HG03558 (cell line): ENCODE results near the gene DYRK3.

Experiments used
- ATAC-seq: cut with Tn5 transposase; IDR thresholded peaks from one replicate; pipeline ENCODE4 v1.9.1; 2021; ENCODE audit warnings: moderate number of reproducible peaks; ENCODE audit not compliant: unreplicated experiment; ENCODE audit errors: extremely low read depth

The DYRK3 gene

DNA sequence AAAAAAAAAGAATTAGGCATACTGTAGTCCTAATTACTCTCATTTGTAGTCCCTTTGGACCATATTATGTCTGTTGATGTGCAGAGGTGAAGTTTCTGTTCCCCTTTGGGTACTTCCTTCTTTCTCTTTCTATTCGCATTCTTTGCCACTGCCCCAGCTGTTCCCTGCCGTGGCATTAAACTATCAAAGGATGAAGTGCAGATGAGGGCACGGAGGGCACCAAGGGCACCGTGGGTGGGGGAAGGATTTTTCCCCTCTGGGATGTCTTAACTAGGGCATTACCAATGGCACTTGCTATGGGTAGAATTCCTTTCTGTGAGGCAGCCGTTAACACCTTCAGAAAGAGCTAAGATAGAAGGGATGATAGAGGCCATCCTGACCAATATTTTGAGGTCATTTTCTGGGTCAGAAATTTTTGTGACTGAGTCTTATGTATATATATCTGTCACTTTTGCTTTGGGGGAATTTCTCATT lies 44.4 kb downstream of the DYRK3 start:
- peak; percentile 65 for ATAC-seq

DNA sequence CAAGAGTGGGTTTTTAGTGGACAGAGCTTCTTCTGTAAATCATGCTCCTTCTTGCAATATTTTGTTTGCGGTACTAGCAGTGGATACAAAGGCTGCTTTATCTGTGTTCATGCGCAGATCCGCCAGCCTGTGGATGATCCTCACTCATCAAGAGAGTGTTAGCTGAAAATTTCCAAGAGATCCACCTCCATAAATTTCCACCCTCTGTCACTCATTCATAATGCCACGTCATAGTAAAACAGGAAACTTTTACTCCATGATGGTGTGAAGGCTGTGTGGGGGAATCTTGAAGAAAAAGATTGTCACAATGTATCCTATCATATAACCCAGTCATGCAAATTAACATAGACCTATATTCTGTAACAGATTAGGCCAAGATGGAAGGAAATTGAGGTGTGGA lies 44.9 kb downstream of the DYRK3 start:
- ATAC-seq: no peak

DNA sequence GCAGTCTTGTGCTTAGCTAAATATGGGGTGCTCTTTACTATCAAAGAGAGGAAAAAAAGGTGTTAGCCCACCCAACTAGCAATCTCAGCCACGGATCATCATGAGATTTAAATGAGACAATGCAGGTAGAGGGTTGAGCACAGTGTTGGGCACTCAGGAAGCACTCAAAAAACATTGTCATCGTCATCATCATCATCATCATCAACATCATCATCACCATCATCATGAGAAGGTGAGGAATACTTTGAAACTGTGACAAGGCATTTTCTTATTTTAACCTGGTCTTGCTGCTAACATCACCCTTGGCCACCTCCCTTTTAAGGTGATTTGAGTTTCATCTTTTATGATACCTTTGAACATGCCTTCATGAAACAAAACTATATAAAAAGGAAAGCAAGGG lies 46.0 kb downstream of the DYRK3 start:
- no peak for ATAC-seq

DNA sequence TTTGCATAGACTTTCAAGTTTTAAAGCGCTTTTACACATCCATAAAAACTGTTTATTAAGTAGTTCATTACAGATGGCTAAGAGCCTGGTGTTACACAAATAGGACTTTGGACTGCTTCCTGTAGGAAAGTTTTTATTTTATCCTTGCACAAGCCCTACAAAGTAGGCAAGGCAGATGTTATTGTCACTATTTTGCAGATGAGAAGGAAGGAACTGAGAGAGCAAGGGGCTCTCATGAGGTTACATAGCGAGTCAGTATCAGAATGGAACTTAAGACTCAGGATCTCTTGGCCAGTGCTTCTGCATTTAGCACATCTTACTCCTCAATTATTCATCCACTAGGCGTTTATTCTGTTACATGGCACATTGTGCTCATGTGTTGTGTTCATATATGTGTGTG lies 46.8 kb downstream of the DYRK3 start:
- no peak for ATAC-seq

DNA sequence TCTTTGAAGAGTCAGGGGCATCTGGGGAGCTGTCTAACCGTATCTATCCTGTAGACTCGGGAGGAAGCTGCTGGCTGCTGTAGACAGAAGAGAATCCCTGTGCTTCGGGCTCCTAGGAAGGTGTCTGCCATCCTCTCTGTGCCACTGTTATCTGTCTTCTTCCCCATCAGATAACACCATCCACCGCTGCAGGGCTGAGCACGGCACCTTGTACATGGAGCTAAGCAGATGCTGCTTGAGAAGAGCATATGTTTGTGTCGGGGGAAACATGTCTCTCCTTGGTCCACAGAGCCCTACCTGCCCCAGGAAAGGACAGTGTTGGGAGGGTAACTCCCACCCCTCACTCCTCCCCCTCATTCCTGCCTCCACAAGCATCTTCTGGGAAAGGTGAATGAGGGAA lies 48.0 kb downstream of the DYRK3 start:
- ATAC-seq: no peak

DNA sequence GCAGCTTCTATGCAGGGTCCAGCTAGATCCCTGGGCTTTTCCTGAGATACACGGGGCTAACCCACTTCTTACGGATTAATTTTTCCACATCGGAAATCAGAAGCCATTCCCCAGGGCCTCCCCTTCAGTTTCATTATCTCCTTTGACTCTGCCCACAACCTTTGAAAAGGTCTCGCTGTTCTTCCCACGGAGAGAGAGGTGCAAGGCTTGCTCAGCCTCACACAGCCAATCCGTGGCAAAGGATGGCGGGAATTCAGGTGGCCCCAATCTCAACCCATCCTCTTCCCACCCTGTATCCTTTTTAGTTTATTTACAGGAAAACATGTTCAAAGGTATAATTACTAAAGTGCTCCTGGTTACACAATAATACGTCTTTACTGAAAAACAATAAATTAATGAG lies 48.7 kb downstream of the DYRK3 start:
- ATAC-seq: no peak

DNA sequence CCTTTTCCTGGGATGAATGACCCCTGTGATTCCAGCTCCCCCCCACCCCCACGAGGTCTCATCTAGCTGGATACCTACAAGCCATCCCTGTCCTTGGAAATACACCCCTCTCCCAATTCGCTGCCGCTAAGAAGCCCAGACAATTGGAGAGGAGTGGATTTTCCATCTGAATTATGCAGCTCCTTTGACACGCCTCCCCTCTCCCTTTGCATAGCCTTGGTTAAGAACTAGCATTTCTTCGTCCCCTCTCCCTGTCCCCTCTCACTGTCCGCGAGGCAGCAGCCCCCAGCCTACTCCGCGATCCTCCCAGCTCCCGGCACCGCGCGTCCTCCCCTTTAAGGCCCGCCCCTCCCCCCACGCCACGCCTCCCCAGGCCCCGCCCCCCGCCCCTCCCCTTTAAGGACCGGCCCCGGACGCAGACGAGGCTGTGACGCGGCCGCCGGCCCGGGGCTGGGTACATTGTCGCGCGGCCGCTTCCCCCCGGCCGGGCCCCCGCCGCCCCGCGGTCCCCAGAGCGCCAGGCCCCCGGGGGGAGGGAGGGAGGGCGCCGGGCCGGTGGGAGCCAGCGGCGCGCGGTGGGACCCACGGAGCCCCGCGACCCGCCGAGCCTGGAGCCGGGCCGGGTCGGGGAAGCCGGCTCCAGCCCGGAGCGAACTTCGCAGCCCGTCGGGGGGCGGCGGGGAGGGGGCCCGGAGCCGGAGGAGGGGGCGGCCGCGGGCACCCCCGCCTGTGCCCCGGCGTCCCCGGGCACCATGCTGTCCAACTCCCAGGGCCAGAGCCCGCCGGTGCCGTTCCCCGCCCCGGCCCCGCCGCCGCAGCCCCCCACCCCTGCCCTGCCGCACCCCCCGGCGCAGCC lies 49.4 kb downstream of the DYRK3 start, which contains the start of gene MAPKAPK2:
Gene MAPKAPK2, plus strand, starts transcription at position 428 of the 856 bp plus-strand sequence. Its CDS starts 325 bp downstream, at position 753.
- ATAC-seq: no peak

DNA sequence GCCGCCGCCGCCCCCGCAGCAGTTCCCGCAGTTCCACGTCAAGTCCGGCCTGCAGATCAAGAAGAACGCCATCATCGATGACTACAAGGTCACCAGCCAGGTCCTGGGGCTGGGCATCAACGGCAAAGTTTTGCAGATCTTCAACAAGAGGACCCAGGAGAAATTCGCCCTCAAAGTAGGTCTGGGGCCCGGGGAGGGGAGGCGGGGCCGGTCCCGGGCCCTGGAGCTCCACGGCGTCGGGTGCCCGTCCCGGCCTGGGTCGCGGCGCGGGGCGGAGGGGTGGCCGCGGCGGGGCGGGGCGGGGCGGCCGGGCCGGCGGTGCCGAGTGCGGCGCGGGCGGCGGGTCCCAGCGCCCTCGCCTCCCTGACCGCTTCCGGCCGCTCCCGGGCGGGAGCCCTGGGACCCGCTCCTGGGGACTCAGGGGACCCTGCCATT lies 50.0 kb downstream of the DYRK3 start:
- no peak for ATAC-seq

DNA sequence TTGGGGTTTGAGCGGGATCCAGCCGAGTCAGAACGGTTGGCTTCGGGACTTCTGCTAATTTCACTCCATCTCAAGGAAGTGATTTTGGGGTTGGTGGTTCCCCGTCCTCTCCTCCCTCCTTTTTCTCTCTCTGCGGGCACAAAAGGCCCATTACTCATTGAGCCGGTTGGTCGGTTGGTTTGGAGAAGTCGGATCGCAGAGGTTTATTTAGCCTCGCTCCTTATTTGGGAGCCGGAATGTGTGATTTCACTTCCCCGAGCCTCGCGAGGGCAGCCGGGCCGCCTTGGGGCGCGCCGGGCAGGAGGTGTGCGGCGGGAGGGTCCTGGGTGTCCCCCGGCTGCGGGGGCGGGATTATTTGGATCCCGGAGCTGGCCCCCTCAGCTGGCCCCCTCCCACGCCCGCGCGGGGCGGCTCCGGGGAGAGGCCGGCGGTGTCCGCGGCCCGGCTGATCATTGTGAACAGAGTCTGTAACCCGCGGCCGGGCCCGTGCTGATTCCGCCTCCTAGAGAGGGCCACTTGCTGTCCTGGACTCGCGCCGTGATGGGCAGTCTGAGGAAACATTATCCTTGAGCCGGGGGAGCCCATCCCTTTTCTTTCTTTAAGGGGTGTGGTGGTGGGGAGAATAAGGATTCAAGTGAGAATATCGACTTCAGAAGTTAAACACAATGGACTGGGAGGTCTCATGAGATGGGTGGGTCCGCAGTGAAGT lies 50.6 kb downstream of the DYRK3 start:
- ATAC-seq: no peak

DNA sequence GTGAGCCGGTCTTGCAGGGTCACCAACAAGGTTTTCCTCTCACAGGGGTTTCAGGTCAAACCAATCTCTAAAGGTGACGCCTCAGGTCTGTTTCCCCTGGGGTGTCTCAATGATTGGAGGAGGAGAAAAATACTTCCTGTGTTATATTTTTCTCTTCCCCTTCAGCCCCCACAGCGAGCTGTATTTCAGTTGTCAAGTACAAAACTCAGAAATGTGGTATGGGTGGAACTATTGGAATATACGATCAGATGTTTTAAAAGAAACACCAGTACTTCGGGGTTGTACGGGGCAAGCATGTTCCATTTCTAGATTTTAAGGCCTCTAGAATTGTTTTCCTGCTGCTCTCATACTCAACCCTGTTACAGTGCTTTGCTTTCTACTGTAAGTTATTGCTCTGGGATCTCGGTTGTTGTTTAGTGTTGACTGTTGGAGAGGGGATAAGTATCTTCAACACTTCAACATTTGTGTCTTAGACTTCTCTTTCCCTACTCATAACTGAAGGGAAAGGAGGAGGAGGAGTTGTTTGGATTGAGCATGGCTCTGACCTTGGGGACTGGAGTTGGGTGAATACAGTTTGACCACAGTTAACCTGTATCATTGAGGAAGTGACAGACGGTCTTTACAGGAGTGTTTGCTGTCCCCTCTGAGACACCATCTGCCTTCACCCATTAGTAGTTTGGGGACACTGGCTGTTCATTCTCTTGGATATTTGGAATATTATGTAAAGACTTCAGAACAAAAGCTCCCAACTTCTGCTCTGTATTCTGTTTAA lies 51.3 kb downstream of the DYRK3 start:
- ATAC-seq: no peak

DNA sequence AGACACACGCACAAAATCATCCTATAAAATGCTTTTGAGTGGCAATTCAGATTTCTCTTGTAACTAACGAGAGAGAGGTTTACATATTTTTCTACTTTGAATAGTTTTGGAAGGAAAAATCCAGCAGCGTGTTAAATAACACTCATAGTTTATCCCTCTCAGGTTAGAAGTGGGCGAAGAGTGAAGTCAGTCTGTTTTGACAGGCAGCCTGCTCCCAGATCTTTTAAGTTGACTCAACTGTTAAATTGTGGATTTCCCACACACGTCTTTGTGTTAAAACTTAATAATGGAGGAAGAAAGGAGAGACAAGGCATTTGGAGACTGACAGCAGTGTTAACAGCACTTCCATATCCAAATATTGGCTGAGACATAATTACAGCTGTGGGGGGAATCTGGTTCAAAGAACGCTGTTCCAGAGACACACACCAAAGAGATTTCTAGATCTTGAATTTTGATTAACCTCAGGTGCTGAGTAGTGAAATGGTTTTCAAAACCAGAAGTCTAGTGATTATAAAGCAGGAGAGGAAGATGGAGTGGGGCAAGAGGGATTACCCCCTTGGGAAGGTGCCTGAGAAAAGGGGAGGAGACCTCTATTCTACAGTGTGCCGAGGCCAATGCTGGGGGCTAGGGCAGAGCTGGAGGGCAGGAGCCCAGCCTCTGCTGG lies 52.0 kb downstream of the DYRK3 start:
- no peak for ATAC-seq

DNA sequence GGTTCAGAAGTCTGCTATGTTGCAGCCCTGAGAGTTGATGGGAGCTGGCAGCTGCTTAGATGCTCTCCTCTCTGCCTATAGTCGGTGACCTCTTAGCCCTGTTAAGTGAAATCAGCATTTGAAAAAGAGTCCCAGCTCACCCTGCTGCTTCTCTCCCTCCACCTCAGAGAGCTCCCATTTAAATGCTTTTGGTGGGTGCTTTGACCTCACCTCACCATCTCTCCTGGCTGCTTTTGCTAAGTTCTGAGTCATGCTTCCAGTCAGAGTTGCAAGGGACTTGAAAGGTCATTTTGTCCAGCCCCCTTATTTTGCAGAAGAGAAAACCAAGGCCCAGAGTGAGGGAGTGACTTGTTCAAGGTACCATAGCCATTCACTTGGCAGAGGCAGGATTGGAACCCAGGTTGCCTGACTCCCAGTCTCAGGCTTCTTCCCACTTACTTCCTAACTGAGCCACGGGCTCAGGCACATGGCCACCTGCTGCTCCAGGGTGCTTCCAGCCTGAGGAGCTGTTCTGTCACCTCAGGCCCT lies 52.6 kb downstream of the DYRK3 start:
- ATAC-seq: no peak

DNA sequence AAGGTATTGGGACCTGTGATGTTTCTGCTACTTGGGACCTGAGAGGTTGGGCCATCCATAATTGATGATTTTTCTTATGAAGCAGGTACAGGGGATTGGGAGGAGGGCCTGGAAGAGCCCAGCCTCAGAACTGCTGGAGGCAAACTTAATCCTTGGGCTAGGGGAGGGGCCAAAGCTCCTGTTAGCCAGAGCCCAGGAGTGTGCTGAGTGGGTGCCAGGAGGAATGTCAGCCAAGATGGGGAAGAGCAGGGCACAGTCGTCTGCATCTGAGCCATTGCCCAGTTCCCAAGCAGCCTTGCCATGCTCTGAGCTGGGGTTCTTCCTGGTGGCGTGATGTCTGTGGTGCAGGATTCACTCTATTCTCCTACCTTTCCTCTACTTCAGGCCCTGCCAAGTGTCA lies 55.2 kb downstream of the DYRK3 start:
- ATAC-seq: no peak

DNA sequence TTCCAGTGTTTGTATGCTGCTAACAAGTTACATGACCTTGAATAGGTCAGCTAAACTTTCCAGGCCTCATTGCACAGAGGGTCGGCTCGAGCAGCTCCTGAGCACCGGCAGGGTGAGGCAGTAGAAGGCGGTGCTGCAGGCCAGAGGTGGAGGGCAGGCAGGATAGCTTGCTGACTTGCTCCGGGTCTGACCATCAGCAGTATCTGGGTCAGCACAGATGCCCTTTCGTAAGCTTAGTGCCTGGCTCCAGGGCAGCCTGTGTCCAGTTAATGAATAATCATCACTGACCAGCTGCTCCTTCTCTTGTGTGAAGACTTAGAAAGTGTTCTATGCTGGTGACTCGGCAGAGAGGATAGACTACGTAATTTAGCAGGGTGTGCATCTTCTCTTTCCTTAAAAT lies 56.3 kb downstream of the DYRK3 start:
- no peak for ATAC-seq

DNA sequence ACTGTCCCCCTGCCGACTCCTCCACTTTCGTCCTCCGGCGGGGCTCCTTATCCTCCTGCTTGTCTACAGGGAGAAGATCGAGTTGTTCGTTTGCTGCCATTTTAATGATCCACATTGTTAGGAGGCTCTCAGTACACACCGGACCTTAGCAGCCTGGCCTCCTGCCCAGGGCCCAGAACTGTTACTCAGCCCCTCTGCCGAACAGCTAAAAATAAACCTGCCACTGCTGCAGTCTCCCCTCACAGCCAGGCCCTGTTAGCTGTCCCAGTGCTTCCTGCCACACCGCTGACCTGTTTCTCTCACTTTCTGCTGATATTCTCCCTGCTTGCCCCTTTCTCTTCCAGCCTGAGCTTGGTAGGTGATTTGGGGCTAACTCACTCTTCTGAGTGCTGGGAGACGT lies 57.7 kb downstream of the DYRK3 start:
- ATAC-seq: no peak

DNA sequence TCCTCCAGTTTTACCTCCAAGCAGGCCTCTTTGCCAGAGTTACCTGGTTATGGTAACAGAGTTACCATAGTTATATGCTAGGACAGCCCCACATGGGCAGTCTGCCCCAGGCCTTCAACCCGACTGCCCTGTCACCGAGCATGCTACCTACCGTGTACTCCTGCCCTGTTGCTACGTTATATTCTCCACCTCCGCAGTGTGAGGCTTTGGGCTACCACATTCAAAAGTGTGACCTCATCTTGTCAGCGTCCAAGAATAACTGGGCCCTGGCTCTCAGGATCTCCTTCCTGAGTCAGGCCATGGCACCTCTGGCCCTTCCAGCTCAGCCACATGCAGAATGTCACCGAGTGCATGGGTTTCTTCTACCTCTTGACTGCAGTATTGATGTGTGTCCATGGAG lies 58.3 kb downstream of the DYRK3 start:
- no peak for ATAC-seq

DNA sequence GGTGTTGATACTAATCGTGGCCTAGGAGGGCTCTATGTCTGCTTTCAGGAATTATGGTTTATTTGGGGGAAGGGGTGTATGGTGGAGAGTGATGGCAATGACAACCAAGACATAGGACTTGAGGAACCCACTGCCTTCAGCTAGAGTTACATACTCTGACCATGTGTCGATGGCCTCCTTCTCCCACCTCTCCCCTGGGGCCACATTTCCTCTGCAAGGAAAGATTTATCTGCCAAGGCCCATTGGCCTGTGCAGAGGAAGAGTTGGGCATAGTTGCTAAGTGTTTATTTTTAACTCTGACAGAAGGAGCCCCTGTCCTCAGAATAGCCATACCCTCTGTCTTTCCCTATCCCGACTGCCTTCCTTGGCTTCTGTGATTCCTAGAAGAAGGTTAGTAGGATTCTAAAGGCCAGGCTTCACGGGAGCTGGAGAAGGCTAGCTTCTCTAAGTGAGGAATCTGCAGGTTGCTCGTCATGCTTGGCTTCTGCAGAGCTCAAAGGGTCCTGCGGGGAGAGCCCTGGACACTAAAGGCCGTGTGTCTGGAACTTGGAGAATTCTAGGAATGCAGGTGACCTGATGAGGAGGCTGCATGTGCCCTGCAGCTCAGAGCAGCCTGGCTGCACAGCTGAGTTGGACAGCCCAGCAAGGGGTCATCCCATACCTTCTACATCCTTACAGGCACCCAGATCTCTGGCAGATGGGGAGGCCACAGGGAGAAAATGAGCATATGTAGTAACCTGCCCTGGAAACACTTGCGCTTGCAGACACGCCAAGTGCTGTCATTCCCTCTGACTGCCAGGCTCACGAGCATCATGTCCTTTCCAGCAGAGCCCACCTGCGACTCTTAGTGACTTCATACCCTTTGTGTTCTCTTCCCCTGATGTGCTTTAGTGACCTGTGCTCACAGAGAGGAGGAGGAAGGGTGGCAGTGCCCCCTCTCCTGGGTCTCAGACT lies 59.1 kb downstream of the DYRK3 start:
- no peak for ATAC-seq

DNA sequence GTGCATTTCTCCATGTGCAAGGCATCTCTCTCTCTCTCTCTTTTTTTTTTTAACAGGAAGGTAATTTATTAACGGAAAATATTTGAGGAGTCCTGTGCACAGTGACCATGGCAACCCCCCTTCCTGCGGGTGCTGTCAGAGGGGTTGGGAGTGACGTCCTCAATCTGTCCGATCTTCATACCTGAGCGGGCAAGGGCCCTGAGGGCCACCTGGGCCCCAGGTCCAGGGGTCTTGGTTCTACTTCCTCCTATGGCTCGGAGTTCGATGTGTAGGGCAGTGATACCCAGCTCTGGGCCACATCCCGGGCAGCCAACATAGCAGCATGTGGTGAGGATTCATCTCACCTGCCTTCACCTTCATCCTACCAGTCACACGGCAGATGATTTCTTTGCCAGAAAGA lies 60.4 kb downstream of the DYRK3 start:
- no peak for ATAC-seq
